HG03442 (cell line): ENCODE measurements around the gene NKRF.
A peak's percentile ranks its signal among the peaks of the same experiment; 100 is the strongest.
"Not testable (repeated sequence)": the region's sequence is repeated elsewhere in the genome, so short reads cannot be mapped to it uniquely, and the experiment has no call there.

Experiments
- ATAC-seq: cut with Tn5 transposase; IDR thresholded peaks from one replicate; pipeline ENCODE4 v1.9.1; 2021; ENCODE audit warnings: mild to moderate bottlenecking, moderate library complexity; ENCODE audit not compliant: unreplicated experiment

The NKRF gene

DNA sequence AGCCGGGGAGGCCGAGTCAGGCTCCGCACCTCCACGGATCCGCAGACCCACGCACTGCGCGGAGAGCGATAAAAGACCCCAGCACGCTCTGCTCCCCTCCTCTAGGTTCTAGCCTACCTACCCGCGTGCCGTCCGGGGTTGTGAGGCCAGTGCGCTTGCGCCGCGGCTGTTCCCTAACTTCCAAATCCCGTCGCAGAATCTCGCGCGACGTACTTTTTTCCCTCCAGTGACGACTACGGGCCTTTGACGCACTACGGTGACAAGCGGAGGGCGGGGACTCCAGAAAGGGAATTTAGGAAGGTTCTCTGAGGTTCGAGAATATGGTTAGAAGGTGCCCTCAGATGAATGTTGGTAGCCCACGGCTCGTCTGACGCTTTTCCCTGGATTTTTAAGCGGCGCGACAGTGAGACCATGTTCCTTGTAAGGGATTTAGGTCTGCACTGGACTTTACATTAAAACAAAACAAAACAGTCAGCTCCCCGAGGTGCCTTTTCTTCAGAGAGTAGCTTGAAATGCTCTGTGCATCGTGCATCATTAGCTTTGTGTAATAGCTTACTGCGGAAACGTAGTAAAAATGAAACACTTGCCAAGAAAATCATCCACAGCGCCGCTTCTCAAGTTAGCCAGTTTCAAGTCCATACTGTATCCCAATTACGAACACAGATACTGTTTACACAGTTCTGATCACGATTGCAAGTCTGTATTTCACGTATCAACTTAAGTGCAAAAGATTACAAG lies at the start of gene NKRF:
NKRF (minus strand) TSS at position 145 of the 738 bp plus-strand sequence.
- ATAC-seq: peak; percentile 84

GRCh38 chrX:119655125-119655524 lies 48.9 kb upstream of the NKRF start:
- ATAC-seq: no peak

DNA sequence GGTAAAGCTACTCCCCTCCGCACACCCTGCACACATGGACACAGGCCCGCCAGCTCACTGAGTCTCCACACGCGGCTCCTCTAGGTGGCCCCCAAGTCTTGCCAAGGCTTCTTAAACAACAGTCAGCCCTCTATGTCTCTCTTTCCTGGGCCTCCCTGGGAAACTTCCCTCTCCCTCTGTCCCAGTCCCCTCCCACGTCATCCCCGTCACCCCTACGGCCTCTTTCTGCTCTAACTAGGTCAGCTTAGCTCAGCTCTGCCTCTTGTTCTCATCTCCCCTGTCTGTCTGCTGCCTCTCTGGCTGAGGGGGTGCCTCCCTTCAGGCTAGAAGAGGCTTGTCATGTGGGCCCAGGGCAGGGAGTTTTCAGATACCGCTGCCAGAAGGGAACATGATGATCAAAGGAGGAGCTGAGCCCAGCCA lies 47.9 kb upstream of the NKRF start:
- ATAC-seq: no peak

- no peak for ATAC-seq
These were observed 42.2 kb upstream of the NKRF start for GRCh38 chrX:119648421-119648775.

DNA sequence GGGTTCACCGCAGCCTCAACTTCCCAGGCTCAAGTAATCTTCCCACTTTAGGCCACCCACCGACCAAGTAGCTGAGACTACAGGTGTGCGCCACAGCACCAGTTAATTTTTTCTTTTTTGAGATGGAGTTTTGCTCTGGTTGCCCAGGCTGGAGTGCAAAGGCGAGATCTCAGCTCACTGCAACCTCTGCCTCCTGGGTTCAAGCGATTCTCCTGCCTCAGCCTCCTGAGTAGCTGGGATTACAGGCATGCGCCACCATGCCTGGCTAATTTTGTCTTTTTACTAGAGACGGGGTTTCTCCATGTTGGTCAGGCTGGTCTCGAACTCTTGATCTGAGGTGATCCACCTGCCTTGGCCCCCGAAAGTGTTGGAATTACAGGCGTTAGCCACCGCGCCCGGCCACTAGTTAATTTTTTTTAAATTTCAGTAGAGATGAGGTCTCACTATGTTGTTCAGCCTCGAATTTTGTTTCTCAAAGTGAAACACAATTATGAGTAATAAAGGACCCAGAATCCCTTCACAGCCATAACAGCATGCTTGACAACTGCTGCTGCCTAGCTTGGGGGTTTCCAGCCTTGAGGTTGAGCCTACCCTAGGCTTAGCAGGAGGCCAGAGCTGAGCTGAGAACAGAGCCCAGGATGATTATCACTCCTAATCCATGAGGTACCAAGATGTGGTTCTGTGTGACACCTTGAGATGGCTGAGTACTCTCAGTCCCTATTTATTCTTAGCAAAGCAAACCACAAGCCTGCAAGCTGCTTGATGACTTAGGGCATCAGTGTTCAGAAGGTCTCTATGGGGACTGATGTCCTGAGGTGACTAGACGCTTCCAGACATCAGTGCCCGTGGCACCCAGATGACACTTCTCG lies 41.6 kb upstream of the NKRF start:
- ATAC-seq: peak; percentile 96

DNA sequence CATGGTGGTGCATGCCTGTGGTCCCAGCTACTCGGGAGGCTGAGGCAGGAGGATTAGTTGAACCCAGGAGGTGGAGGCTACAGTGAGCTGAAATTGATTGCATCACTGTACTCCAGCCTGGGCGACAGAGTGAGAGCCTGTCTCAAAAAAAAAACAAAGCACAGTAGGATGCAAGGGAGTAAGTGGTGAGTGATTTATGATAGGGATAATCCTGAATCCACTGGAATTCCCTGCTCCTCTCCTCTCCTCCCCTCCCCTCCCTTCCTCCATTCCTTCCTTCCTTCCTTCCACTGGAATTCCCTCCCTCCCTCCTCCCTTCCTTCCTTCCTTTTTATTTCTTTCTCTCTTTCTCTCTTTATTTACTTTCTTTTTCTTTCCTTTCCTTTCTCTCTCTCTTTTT lies 40.9 kb upstream of the NKRF start:
- ATAC-seq: no peak

- no peak for ATAC-seq
These were observed 40.3 kb upstream of the NKRF start for GRCh38 chrX:119646515-119646914.

DNA sequence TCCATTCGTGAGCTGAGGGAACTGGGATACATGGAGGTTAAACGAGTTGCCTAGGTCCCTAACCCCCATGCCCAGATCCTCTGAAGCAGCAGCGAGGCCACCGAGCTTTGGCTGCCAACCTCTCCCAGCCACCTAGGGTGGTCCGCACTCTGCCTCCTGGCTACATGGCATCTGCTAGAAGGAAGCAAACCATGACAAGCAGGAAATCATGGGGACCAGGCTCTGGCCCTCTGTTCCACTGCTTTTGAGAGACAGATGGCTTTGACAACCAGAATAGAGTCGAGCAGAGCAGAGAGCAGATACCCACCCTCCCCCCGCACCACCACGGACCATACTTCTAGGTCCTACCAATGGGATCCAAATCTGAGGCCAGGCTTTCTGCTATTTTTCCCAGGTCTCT lies 37.5 kb upstream of the NKRF start:
- no peak for ATAC-seq

GRCh38 chrX:119640731-119641170 lies 34.5 kb upstream of the NKRF start:
- ATAC-seq: no peak

GRCh38 chrX:119638725-119639471 lies 32.7 kb upstream of the NKRF start:
- ATAC-seq: peak; percentile 81

GRCh38 chrX:119637421-119637820 lies 31.2 kb upstream of the NKRF start:
- ATAC-seq: not testable (repeated sequence)

GRCh38 chrX:119636419-119636818 lies 30.2 kb upstream of the NKRF start:
- ATAC-seq: no peak

DNA sequence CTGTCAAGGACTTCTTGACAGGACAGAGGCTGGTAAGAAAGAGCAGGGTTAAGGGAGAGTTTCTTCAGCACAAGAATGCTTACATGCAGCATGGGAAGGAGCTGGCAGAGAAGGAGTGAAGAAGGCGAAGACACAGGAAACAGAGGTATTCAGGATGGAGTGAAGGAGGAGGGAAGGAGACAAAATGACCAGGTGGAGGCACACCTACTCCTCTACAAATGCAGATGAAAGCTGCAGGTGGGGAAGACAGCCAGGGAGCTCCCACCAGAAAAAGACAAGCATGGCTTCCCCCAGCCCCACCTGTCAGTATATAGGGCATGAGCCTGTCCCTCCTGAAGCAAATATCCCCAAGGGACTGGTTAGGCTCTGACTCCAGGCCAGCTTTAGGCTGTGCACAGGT lies 29.6 kb upstream of the NKRF start:
- ATAC-seq: no peak

GRCh38 chrX:119635179-119635578 lies 29.0 kb upstream of the NKRF start:
- no peak for ATAC-seq

GRCh38 chrX:119625843-119626242 lies 19.6 kb upstream of the NKRF start:
- no peak for ATAC-seq

- no peak for ATAC-seq
These were observed 18.9 kb upstream of the NKRF start for GRCh38 chrX:119624951-119625668.

DNA sequence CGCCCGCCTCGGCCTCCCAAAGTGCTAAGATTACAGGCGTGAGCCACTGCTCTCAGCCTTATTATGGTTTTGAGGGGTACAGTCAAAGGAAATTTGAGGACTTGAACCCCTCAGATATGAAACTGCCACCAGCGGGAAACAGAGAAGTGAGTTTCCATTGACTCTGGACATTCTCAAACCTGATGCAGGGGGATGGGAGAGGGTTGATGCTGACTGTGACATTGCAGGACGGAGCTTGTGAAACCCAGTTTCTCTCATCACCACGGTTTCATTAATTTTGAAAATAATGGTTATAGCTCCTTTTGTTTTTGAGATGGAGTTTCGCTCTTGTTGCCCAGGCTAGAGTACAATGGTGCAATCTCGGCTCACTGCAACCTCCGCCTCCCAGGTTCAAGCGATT lies 18.2 kb upstream of the NKRF start:
- no peak for ATAC-seq

DNA sequence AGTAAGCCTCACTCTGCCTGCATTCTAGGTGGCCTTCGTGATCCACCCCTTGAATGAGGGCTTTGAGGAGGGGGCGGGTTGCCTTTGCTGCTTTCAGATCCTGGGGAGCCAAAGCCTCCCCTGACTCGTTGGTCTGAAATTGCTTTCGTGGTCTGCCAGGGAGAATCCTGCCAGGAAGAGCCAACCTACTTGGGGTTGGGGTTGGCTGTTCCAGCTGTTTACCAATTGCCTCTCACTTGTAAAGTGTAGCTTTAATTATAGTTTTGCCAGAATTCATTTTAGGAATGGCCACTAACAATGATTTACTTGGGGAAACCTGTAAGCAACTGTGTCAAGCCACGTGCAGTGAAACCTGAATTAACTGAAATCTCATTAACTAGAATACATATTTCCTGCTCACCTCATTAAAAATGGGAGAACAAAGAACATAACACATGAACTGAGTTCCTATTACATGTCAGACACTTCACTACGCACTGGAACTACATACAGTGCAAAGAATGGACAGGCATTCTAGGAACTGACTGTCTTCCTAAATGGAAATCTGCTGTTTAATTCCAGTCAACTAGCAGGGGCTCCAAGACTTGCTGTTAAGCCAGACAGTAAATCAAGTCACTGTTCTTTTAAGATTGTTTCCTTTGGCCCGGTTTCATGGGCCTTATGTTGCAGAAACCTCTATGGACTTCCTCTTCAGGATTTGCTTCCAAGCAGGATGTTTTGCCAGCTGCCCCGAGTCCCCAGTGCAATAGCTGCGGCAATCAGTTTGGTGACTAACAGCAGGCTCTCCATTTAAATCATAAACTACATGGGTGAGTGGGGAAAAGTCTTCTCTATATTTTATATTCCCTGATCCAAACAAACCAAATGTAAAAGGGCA lies 16.4 kb upstream of the NKRF start:
- ATAC-seq: no peak

DNA sequence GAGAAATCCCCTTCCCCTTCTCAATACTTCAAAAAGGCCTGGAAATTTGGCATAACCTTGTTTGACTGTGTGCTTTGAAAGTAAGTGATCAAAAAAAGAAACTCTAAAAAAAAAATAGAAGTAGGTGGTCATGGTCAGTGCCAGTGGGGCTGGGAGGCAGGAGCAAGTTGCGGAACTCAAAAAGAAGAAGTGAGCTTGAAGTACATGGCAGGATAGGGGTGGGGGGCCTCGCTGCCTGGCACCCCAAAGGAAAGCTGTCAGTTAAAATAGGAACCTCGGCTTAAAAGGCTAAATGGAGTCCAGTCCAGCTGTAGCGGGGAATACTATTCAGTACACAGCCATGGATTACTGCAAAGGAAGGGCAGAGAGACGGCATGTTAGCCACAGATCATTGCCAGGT lies 12.2 kb upstream of the NKRF start:
- no peak for ATAC-seq
